Peyer's patch (tissue), 4 donors: ENCODE data around the gene PPP1R11. TPM values are rescaled to one million over a fixed set of nuclear protein-coding genes. Genes with fewer than 3 reads are reported as not detected.
"Not testable (repeated sequence)": the region's sequence is repeated elsewhere in the genome, so short reads cannot be mapped to it uniquely, and the experiment has no call there.

ENCODE experiments used
- DNase-seq, 3 donors: peaks; one replicate each; pipeline ENCODE4 v3.0.0-alpha.2; 2017 to 2019
- H3K27ac ChIP-seq, 4 donors: fragments of 200-600 bp; sonication (generic); one replicate each; pipeline ENCODE4 v1.5.1; 2016 to 2019
- H3K27me3 ChIP-seq, 2 donors: fragments of 200-600 bp; sonication (generic); one replicate each; pipeline ENCODE4 v1.5.1; 2019
- H3K36me3 ChIP-seq, 3 donors: fragments of 200-600 bp; sonication (generic); one replicate each; pipeline ENCODE4 v1.5.1; 2016 to 2019
- H3K4me1 ChIP-seq, 4 donors: fragments of 200-600 bp; sonication (generic); one replicate each; pipeline ENCODE4 v1.5.1; 2016 to 2019
- H3K4me3 ChIP-seq, 4 donors: fragments of 200-600 bp; sonication (generic); 1 replicate in 3 of 4; 2 replicates in 1 of 4; pipeline ENCODE4 v1.5.1; 2016 to 2019; ENCODE audit warnings: mild to moderate bottlenecking in 1 of 4
- H3K9me3 ChIP-seq, 4 donors: fragments of 200-600 bp; sonication (generic); one replicate each; pipeline ENCODE4 v1.5.1; 2016 to 2019; ENCODE audit warnings: mild to moderate bottlenecking in 1 of 4
- POLR2A ChIP-seq, 2 donors: fragments of 450-650 bp; IDR thresholded peaks; one replicate each; pipeline ENCODE4 v1.5.1; 2017; ENCODE audit warnings: antibody characterized with exemption in 2 of 2, mild to moderate bottlenecking in 2 of 2, moderate library complexity in 2 of 2
- total RNA-seq, 4 donors: library from RNA; depleted of rRNA; stranded (reverse); fragments of >200 nt; gene quantifications; one replicate each; pipeline ENCODE4 v1.1.0, GENCODE V29; 2016
- TF ChIP-seq, protein P1 (sequence below), 6 experiments: fragments of 450-650 bp in 4 of 6; fragments of 200-600 bp in 2 of 6; sonication (generic) in 1 of 6; IDR thresholded peaks; one replicate each; pipeline ENCODE4 v1.5.1; 2017 to 2019; ENCODE audit warnings: antibody characterized with exemption in 6 of 6, mild to moderate bottlenecking in 3 of 6, moderate library complexity in 1 of 6

Gene PPP1R11
- total RNA-seq, 4 donors from 2014 or later: 44.6 to 75.7 (median 58.6) TPM

DNA sequence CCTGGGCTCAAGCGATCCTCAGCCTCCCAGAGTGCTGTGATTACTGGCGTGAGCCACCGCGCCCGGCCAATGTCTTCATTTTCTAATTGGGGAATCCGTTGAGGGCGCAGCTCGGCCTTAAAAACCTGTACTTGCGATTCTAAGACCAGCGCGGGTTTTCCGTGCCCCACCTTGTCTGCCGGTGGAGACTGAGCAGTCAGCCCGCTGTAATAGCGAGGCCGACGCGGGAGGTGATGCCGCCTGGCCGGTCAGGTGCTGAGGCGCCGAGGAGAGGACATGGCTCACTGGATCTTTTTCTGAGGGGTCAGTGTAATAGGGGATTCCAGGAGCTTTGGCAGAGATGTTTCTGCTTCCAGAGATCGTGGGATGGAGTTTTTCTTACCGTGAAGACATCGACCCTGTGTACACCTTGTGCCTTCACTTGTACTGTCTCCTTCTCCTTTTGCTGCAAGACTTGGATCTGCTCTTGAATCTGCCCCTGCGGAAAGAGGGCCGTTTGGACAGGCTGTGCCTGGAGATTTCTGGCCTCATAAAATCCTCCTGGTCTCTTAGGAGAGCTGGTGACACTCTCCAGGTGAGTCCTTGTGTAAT is 44.4 kb downstream of the PPP1R11 start:
- TF ChIP-seq, protein P1, sequence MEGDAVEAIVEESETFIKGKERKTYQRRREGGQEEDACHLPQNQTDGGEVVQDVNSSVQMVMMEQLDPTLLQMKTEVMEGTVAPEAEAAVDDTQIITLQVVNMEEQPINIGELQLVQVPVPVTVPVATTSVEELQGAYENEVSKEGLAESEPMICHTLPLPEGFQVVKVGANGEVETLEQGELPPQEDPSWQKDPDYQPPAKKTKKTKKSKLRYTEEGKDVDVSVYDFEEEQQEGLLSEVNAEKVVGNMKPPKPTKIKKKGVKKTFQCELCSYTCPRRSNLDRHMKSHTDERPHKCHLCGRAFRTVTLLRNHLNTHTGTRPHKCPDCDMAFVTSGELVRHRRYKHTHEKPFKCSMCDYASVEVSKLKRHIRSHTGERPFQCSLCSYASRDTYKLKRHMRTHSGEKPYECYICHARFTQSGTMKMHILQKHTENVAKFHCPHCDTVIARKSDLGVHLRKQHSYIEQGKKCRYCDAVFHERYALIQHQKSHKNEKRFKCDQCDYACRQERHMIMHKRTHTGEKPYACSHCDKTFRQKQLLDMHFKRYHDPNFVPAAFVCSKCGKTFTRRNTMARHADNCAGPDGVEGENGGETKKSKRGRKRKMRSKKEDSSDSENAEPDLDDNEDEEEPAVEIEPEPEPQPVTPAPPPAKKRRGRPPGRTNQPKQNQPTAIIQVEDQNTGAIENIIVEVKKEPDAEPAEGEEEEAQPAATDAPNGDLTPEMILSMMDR (IDR thresholded peaks at IDR 0.05): no peak
- TF ChIP-seq POLR2A (IDR thresholded peaks at IDR 0.05): no peak
- no peak for DNase-seq
- Histone ChIP-seq H3K9me3 (no peaks in the 10 kb centered on the region), H3K36me3 (no peaks in the 10 kb centered on the region), H3K27me3 (no peaks in the 10 kb centered on the region), H3K4me1 (no peaks in the 10 kb centered on the region), H3K4me3 (peak overlapping the region in 3 of 4 donors; percentile 21 to 46 (median 39)), H3K27ac (peak overlapping the region in 2 of 4 donors; percentile 32 to 72)

DNA sequence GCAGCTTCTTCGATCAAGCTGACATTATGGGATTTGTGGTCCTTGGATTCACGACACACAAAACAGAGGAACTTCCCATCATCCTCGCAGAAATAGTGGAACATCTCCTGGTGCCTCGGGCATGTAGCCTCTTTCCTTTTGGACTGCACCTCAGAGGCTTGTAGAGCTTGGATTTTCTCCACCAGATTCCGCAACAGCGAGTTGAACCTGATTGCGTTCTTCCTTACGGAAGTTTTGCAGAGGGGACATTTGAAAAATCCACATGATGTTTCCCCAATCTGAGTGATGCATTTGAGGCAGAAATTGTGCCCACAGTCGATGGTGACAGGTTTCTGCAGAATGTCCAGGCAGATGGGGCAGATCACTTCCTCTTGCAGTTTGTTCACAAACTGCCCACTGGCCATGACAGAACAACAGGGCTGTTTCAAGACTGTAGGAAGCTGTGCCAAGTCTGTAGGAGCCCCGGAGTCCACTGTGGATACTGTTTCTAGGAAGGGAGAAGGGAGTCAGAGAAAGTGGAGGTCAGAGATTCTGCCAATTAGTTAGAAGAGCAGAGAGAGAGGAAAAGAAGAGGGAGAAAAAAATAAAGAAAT is 45.5 kb downstream of the PPP1R11 start:
- Histone ChIP-seq H3K4me3 (peak overlapping the region in 2 of 4 donors; percentile 39 to 46), H3K27ac (peak overlapping the region in 3 of 4 donors; percentile 28 to 72 (median 56)), H3K9me3 (no peaks in the 10 kb centered on the region), H3K4me1 (no peaks in the 10 kb centered on the region), H3K27me3 (no peaks in the 10 kb centered on the region), H3K36me3 (no peaks in the 10 kb centered on the region)
- TF ChIP-seq, protein P1 (IDR thresholded peaks at IDR 0.05): no peak
- TF ChIP-seq POLR2A (IDR thresholded peaks at IDR 0.05): no peak
- DNase-seq: no peak

- peak; percentile 54 to 61 for TF ChIP-seq POLR2A (IDR thresholded peaks at IDR 0.05)
- TF ChIP-seq, protein P1 (IDR thresholded peaks at IDR 0.05): no peak
- Histone ChIP-seq H3K27ac (peak within 1 kb of the TSS in 3 of 4 donors; percentile 47 to 75 (median 72)), H3K27me3 (no peaks in the 10 kb centered on the region), H3K9me3 (no peaks in the 10 kb centered on the region), H3K4me3 (peak within 1 kb of the TSS in 2 of 4 donors; percentile 39 to 46), H3K36me3 (no peaks in the 10 kb centered on the region), H3K4me1 (no peaks in the 10 kb centered on the region)
- peak in 1 of 3 donors; percentile 68 for DNase-seq
Observed at GRCh38 chr6:30113003-30113759, 46.2 kb downstream of the PPP1R11 start, which contains the start of gene TRIM31. Gene TRIM31 (minus strand): TSS chr6:30113090. CDS start chr6:30112805, 285 bp downstream.

DNA sequence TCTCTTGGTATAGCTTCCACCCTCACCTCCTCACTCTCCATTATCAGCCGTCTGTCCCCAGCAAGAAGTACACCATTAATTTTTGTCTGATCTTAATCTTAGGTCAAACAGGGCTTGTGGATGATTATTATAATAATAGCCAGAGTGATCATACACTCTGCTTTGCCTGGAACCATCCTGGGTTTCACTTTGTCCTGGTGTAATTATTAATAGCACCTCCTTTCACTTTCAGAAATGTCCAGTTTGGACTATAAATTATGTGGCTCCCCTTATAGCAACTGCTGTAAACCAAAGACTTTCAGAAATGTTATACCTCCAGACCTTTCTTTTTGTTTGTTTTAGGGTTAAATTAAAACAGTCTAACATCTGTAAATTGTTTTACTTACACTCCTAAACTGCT is 46.8 kb downstream of the PPP1R11 start:
- H3K4me3 ChIP-seq: no peak overlapping the region
- no peaks in the 10 kb centered on the region for H3K36me3 ChIP-seq
- peak overlapping the region in 3 of 4 donors; percentile 47 to 75 (median 72) for H3K27ac ChIP-seq
- H3K4me1 ChIP-seq: no peaks in the 10 kb centered on the region
- H3K9me3 ChIP-seq: no peaks in the 10 kb centered on the region
- H3K27me3 ChIP-seq: no peaks in the 10 kb centered on the region
- no peak for DNase-seq
- TF ChIP-seq, protein P1 (IDR thresholded peaks at IDR 0.05): no peak
- TF ChIP-seq POLR2A (IDR thresholded peaks at IDR 0.05): no peak

DNA sequence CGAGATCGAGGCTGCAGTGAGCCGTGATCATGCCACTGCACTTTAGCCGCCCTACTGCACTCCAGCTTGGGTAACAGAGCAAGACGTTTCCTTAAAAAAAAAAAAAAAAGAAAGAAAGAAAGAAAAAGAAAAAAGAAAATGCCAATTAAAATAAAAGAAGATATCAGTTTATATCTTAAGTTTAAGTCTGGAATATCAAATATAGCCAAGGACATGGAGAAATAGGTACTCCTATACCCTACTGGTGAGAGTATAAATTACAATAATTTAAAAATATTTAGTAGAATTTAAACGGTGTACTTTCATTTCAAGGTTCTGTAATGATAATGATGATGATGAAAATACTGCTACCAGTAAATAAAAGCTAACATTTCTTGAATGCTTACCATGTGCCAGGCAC is 49.7 kb downstream of the PPP1R11 start:
- Histone ChIP-seq H3K27me3 (no peaks in the 10 kb centered on the region), H3K36me3 (no peaks in the 10 kb centered on the region), H3K9me3 (no peaks in the 10 kb centered on the region), H3K4me1 (peaks cover 0 to 4% (median 0%) of the 10 kb centered on the region in 4 donors), H3K4me3 (no peak overlapping the region), H3K27ac (no peak overlapping the region)
- DNase-seq: no peak
- TF ChIP-seq POLR2A (IDR thresholded peaks at IDR 0.05): no peak
- TF ChIP-seq, protein P1 (IDR thresholded peaks at IDR 0.05): no peak

DNA sequence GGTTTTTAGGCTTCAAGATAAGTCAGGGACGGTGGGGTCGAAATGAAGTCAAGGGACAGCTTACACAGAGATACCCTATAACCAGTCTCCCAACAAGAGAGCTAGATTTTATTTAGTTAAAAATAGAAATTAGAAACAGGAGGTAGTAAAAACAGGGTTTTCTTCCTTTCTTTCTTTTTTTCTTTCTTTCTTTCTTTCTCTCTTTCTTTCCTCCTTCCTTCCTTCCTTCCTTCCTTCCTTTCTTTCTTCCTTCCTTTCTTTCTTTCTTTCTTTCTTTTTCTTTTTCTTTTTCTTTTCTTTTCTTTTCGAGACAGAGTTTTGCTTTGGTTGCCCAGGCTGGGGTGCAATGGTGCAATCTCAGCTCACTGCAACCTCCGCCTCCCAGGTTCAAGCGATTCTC is 51.7 kb downstream of the PPP1R11 start:
- Histone ChIP-seq H3K4me1 (peaks cover 0 to 14% (median 0%) of the 10 kb centered on the region in 4 donors), H3K27ac (peak overlapping the region in 2 of 4 donors; percentile 13 to 50)
- not testable (repeated sequence) for H3K36me3 ChIP-seq, H3K4me3 ChIP-seq, DNase-seq, H3K27me3 ChIP-seq, H3K9me3 ChIP-seq
